HG03520 (cell line): ENCODE results near the gene CEMIP2.

Experiments
- ATAC-seq: cut with Tn5 transposase; IDR thresholded peaks from one replicate; pipeline ENCODE4 v1.9.1; 2021; ENCODE audit warnings: mild to moderate bottlenecking, moderate library complexity; ENCODE audit not compliant: unreplicated experiment

CEMIP2 gene

GRCh38 chr9:71747576-71747975, 20.7 kb downstream of the CEMIP2 start:
- no peak for ATAC-seq

DNA sequence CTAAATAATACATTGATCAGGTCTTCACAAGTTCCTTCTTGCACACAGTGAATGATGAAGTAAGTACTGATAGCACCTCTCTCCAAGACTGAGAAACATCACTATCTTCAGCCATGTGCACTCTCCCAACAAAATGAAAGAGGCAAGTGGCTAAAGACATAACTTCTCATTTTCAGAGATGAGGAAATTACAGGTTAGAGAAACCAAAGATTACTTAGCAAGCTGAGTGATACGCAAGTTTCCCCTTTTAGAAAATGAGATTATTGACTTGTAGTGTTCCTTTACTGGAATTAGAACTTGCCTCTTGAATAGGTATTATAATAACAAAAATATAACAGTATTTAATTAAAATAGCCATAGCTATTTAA, 21.6 kb downstream of the CEMIP2 start:
- no peak for ATAC-seq

DNA sequence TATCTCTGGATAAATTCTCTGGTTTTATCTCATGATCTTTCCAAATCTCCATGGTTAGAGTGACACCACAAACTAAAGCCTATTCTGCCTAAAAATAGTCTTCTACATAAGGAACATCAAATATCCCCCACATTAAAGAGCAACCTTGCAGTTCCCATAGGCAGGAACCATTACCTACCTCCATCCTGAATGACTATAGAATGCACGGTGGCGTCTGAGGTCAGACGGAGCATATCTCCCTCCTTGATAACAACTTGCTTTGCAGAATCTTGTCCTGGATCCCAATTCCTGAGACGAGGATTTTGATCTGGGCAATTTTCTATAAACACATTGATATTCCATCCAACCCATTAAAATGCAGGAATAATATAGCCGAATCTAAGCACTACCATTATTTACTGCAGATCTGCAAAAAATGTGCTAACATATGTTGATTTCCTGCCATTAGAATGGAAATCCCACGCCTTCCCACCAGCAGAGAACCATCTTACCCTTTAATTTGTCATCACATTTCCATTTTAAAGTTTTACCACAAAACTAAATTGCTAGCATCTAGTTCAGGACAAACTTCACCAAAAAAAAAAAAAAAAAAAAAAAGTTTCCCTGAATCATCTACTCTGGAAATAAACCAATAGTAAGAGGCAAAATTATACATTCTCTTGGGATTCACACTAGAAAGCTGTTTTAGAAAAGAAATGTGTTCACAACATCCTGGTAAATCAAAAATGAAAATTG, 22.1 kb downstream of the CEMIP2 start:
- ATAC-seq, result no peak

DNA sequence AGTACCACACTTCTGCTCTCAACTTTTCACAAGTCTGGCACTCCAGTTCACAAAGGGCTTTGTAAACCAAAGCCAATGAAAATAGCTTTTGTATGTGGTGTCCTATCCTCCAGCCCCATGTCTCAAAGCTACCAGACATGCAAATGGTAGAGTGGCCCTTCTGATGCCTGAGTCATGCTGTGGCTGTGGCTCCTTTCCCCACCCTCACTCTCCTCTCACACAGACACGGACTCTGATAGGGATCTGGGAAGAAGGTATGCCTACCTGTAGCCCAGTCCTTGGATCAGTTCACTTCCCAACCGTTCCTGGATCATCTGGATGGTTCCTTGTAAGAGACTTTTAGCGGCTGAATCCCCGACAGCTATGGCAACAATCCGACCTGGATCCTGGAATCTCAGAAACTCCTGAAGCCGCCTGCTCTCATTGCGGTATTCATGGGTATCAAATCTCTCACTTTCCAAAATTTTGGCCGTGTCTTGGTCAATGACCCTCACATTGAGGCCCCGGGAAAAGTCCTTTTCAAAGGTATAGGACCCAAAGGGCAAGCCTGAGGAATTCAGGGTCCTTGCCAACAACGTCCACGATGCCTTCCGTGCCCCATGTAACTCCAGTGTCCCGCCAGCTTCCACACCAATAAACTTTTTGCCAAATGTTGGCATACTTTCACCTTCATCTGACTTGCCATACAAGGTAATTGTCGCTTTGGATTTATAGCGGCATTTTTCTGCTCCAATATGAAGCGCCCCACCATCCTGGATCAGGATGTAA, 23.4 kb downstream of the CEMIP2 start:
- ATAC-seq, result no peak

DNA sequence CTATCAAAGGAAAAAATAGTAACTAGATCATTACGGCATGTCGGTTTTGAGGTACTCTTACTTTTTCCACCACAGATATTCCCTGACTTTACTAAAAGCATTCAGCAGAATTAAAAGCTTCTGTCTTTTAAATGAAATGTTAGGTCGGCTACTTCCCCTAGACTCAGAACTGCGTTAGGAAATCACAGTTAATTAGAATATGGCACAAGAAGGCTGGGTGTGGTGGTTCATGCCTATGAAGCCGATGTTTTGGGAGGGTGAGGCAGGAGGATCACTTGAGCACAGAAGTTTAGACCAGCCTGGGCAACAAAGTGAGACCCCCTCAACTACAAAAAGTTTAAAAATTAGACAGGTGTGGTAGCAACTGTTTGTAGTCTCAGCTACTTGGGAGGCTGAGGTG, 24.4 kb downstream of the CEMIP2 start:
- ATAC-seq, result no peak

- ATAC-seq, result no peak
Measured at GRCh38 chr9:71743217-71743705, 25.1 kb downstream of the CEMIP2 start.

DNA sequence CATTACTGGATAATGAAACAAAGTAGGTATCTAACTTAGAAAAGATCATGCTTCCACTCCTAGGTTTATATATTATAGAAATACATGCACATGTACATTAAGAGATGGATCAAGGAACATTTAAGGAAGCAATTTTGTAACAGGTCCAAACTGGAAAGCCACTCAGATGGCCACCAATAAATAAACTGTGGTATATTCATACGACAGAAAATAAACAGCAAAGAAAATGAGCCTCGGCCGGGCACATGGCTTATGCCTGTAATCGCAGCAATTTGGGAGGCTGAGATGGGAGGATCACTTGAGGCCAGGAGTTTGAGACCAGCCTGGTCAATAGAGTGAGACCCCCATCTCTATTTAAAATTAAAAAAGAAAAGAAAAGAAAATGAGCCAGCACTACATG, 25.6 kb downstream of the CEMIP2 start:
- no peak for ATAC-seq

DNA sequence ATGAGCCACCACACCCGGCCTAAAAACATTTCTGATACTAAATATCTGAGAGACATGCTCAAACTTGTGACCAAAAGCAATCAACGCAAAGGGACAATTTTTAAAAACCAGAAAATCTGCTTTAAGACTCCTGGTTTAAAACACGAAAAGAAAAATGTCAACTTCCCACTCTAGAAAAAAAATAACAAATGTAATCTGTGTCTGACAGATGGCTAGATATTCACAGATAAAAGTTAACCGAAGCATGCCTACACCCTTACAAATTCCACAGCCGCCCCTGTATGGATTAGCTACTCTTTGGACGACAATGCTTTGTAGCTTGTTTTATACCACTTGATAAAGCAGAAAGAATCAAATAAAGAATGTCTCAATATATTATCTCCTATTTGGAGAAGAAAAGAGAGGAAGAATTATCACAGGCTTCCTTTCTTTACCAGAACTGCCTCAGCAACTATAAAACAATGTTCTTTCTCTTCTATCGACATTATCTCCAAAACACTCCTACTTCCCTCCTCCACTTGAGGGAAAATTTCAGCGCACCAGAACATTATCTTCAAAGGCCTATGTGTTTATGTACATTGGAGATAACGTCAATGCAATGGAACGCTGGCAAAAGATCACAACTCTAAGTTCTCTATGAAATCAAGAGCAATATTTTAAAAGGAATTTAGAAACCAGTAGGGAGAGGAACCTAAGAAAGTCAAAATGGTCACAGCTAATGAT, 26.2 kb downstream of the CEMIP2 start:
- no peak for ATAC-seq

- no peak for ATAC-seq
Measured at GRCh38 chr9:71740199-71740598, 28.1 kb downstream of the CEMIP2 start.

DNA sequence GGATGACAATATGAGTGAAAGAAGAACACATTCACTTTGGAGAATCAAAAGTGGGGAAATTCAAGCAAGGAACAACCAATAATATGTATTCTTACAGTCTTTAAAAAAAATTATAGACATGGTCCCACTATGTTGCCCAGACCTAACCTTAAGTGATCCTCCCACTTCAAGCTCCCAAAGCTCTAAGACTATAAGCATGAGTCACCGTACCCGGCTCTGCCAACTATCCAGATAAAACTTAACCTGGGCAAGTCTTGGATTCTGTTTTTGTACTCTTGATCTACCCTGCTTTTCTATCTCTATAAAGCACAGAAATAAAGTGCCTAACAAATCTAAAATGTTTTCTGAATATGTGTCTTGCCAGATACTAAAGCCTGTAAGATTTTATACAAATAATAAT, 30.9 kb downstream of the CEMIP2 start:
- no peak for ATAC-seq

DNA sequence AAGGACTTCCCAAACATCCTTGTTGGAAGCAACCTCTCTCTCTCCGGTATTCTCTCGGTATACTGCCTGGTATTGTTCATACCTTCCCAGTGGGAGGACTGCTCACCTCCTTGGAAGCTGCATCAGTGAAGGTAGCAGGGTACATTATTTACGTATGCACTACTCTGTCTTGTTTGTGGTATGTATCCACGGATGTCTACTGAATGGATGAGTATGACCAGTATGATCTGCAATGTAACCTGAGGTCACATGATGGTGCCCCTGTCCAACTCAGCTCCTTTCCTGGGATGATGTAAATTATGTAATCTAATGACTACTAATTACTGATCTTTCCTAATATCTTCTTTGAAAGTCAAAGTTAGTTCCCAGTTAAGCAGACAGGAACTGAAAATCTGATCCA, 32.1 kb downstream of the CEMIP2 start:
- no peak for ATAC-seq

GRCh38 chr9:71734950-71735349, 33.4 kb downstream of the CEMIP2 start:
- ATAC-seq, result no peak

GRCh38 chr9:71733176-71733575, 35.1 kb downstream of the CEMIP2 start:
- ATAC-seq, result no peak

- ATAC-seq, result no peak
Measured at GRCh38 chr9:71729816-71730526, 38.3 kb downstream of the CEMIP2 start.

GRCh38 chr9:71726723-71727122, 41.6 kb downstream of the CEMIP2 start:
- ATAC-seq, result no peak

DNA sequence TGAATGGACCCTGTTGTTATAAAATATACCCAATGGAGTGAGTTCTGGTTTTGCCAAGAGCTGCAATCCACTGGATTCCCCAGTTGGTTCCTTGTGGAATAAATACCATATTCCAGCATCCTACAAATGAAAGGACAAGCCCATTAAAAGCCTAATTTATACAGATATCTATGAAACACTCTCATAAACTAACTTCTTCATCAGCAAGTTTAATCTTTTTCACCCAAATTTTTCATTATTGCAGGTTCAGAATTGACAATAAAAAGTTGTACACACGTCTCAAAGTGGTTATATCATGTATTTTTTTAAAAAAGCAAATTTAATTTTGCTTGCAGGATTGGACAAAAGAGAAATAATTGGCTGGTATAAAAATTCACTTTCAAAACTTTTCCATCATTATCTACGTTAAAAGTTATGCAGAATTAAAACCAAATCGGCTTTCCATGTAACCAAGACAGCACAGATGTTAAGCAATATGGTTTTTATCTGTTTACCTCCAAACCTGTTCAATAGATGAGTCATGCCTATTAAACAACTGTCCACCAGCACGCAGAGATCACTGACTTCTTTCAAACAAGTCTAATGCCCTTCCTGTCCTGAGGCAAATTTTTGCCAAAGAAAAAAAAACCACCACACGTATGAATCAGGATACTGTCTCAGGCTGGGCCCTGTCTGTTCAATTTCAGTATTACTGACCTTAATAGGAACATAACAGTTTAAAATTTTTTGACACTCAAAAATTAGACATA, 42.5 kb downstream of the CEMIP2 start:
- no peak for ATAC-seq

- ATAC-seq, result no peak
Measured at GRCh38 chr9:71721855-71722254, 46.5 kb downstream of the CEMIP2 start.

DNA sequence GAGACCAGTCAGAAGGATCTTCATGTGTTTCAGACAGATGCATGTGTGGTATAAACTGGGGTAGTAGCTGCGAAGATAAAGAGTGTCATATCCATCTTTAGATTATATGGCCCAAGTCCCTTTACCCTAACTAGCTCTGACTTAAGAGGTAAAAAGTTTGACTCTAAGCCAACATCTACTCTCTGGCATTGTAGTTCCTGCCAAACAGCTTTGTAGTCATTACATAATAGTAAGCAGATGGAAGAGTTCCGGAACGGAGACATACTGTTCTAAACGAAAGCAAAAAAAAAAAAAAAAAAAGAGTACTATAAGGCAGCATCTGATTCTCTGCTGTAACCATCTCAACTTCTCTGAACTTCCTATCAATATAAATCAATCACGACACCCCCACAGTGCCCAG, 48.8 kb downstream of the CEMIP2 start:
- no peak for ATAC-seq

GRCh38 chr9:71719088-71719487, 49.2 kb downstream of the CEMIP2 start:
- no peak for ATAC-seq

DNA sequence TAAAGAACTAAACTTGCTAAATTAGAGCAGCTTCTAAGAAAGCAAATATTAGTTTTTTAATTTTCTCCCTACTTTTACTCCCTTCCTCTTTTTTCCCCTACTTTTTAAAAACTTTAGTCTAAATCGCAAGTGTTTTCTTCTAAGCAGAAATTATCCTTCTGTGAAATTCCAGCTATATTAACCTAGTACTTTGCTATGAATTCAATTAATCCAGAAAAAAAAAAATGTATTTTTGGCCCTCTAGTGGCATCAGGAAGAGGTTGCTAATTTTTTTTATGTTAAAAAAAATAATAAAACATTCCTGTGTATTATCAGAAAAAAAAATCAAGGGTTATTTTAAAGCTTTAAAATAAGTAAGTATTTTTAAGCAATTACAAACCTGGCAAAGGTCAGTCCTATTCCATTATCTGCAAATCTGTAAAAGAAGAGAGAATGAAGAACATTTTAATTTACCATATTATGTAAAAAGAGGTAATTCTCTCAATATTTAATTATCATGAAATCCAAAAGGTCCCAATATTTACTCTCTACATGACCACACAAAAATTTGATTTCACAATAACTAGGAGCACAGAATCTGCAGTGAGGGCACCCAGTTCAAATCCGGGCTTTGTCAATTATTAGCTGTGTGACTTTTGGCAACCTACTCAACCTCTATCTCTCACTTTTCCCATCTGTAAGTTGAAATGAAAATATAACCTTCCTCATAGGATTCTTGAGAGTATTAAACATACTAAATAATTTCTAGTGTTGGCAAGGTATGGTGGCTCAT, 52.0 kb downstream of the CEMIP2 start:
- ATAC-seq, result no peak
